Activated CD4-positive, alpha-beta T cell treated with anti-CD3 and anti-CD28 coated beads, Interleukin-2, amount 50 U/mL, for 16 hours (primary cell): ENCODE measurements around the gene OLFM2.
"Not testable (repeated sequence)": the region's sequence is repeated elsewhere in the genome, so short reads cannot be mapped to it uniquely, and the experiment has no call there.

ENCODE experiments used
- DNase-seq: peaks from one replicate; pipeline ENCODE4 v3.0.0-alpha.2; 2020

The OLFM2 gene

DNA sequence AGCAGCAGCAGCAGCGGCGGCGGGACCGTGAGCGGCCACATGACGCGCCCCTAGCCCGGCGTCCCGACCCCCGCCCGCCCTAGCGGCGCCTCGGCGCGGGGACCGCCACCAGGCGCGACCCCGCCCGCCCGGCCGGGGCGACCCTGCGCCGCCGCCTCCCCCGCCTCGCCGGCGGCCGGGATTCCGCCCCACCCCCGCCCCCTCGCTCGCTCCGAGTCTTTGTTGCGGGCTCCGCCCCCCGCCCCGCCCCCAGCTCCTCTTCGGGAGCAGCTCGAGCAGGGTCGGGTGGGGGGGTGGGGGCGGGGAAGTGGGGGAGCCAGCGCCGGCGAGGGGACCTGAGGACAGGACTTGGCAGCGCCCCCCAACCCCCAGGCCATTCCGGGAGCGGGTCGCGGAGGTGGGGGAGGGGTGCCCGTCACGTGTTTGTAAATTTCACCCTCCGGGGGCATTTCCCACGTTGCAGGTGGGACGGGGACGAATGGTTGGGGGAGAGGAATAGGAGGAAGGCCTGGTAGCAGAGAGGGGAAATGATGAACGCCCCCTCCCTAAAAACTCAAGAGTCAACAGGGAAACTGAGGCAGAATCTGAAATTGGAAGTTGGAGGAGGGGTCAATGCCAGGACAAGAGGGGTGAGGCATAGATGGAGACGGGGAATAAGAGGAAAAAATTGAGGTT lies at the start of gene OLFM2:
TSS of gene OLFM2 (minus strand) at position 190 of the 675 bp plus-strand sequence. CDS start at position 41, 149 bp downstream.
- DNase-seq: no peak

DNA sequence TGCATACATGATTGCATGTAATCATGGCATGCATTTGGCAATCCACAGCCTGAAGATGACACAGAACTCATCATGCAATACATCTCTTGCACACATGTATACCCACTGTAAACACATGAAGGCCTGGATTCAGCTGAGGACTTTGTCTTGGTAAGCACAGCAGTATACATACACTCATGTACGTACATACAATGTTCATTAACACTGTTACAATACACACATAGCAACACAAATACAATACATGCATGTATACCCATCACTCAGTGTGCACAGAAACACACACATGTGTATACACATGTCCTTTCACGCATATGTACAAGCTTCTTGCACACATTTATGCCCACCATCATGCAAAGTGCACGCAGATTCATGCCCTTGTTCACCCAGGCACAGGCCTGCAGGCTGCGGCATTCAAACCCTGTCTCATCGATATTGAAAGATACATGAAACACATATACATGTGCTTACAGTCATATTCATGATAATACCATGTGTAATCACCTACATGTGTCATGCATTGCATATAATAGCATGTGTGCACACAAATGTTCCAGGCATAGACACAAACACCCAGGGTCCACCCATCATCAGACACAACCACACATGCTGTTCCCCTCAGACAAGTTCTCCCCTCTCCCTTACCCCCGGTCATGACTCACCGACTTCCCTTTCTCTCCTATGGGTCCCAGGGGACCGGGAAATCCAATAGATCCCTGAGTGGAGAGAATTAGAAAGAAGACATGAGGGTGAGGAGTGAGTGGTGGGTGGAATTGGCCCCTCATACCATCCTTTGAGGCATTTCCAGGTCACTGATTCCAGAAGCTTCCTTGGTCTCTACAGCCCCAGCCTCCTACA lies 45.3 kb upstream of the OLFM2 start:
- DNase-seq: no peak

DNA sequence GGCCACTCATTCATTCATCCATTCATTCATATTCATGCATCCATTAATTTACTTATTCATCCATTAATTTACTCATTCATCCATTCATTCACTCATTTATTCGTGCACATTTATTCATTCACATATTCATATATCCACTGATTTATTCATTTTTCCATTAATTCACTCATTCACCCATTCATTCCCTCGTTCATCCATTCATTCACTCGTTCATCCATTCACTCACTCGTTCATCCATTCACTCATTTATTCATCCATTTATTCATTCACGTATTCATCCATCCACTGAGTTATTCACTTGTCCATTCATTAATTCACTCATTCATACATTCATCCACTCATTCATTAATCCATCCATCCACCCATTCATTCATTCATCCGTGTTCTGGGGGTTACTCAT lies 35.8 kb upstream of the OLFM2 start:
- DNase-seq: no peak

DNA sequence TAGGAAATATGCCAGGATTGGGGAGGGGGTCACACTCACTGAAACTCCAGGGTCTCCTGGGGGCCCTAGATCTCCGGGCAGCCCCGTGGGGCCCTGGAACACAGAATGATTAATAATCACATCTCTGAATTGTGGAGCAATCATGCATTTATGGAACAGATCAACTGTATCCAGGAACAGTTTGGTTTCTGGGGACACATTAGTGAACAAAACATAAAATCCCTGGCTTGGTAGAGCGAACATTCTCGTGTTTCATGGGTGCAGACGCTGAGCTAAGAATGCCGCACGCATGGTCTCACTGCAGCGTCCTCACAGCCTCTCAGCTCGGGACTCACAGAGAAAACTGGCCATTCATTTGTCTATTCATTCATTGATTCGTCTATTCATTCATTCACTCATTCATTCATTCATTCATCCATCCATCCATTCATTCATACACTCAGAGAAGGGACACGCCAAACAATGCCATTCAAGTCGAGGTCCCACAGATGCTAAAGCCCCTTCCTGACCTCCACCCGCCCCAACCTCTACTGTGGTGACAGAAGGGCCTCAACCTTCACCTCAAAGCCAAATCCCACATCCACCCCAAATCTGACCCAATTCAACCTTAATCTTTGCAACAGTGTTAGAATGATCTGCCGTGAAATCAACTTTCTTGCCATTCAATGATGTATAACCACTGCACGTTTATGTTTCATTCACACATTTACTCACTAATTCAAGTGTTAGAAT lies 35.0 kb upstream of the OLFM2 start:
- DNase-seq: no peak

DNA sequence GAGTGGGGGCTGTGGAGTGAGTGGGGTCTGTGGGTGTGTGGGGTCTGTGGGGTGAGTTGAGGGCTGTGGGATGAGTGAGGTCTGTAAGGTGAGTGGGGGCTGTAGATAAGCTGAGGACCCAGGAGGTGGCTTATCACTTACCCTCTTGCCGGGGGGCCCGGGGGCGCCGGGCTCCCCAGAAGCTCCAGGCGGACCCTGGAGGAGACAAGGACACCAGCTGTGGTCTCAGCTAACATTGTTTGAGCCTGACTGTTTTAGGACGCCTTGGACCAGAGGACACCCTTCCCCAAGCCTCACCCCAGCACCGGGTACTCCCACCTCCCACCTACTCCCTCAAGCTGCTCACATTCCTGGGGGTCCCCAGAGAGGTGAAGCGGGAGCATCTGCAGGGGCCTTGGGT lies 34.2 kb upstream of the OLFM2 start:
- DNase-seq: no peak

DNA sequence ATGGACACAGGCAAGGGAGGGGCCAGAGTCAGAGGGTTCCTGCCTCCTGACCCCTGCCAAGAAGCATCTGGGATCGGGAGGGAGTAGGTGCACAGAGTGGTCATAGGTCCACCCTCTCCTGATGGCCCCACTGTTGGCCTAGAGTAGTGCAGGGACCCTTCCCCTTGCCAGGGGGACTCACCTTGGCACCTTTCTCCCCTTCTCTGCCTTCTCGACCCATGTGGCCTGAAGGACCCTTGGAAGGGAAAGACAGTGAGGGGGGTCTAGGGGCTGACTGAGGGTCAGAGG lies 33.3 kb upstream of the OLFM2 start:
- DNase-seq: no peak

DNA sequence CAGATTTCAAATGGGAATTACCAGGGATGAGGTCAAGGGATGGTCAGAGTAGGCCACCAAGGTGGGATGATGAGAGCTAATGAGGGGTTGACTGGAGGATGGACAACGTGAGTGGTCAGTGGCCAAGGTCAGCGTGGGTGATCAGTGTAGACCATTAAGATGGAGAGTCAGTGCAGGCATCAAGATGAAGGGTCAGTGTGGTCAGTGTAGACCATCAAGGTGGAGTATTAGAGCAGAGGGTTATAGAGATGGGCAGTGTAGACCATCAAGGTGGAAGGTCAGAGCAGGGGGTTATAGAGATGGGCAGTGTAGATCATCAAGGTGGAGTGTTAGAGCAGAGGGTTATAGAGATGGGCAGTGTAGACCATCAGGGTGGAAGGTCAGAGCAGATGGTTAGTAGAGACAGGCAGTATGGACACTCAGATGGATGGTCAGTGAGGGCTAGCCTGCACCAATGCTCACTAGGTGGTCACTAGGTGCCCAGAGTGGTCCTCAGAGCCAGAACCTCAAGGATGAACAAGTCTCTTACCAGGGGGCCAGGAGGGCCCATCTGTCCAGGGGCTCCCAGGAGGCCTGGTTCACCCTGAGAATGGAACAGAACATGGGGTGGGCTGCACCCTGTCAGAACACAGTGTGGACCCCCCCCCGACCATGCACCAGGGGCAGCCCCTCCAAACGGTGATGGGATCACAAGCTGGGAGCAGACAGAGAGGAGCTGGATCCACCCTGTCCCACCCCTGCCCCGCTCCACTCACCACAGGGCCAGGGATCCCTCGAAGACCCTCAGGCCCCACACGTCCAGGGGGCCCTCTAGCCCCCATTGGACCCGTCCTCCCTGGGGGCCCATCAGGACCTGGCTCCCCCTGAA lies 32.7 kb upstream of the OLFM2 start:
- DNase-seq: no peak

DNA sequence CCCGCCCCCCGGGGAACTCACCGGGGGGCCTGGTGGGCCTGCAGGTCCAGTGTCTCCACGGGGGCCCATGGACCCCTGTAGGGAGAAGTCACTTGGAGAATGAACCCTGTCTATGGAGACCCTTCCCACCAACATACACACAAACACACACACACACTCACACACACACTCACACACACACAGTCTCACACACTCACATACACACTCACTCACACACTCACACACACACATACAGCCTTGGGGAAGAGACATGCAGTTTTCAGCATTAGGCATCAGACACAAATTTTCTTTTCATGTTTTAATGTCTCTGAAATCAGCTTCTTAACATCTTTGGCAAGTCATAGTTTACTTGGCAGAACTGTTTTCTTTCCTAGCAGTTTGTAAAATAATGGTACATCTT lies 31.0 kb upstream of the OLFM2 start:
- no peak for DNase-seq

DNA sequence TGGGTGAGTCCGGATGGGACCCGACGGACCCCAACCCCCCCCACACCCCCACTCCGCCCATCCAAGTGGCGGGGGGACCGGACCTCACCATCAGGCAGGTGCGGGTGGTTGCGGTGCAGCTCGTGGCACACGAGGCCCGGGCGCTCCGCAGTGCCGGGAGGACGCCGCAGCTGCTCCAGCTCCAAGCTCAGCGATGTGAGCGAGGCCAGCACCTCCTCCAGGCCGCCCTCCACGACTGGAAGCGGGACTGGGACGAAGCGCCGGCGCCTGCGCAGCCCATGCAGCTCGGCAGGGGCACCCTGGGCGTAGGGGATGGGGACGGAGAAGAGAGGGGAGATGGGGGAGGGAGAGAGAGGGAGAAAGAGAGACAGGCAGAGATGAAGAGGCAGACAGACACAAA lies 30.1 kb upstream of the OLFM2 start:
- DNase-seq: no peak

DNA sequence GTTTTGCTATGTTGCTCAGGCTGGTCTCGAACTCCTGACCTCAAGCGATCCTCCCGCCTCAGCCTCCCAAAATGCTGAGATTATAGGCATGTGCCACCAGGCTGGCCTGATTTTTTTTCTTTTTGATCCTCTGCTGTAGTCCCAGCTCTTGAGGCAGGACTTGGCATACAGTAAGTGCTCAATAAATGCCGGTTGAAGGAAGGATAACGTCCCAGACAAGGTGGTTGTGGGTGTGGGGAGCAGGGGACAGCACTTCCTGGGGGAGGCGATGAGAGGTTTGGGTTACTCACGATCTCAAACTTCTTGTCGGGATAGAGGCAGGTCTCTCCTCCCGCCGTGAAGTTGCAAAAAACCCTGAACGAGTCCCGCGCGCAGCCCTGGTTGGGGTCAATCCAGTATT lies 29.7 kb upstream of the OLFM2 start:
- no peak for DNase-seq

DNA sequence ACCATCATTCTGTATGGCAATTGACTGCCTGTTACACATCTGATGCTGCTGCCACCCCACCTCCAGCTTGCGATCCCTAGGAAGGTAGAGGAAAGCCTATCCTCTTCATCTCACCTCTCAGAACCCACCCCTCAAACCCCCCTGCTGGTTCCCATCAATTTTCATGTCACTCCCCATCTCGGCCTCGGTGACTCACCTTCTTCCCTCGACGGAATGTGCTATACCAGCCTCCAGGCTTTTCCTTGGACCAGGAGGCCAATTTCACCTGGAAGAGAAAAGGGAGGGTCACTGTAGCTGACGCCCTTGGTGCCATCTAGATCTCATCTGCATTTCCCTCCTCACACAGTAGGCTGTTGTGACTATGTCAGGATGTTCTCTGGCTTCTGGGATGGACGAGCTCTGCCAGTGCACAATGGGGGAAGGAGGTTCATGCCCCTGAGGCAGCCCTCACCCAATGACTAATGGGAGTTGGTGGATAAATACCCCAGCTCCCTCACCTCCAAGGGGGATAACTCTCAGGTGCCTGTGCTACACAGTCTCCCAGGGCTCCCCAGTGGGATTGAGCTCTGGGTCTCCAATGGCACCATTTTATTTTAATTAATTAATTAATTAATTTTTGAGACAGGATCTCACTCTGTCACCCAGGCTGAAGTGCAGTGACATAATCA lies 26.4 kb upstream of the OLFM2 start:
- no peak for DNase-seq

DNA sequence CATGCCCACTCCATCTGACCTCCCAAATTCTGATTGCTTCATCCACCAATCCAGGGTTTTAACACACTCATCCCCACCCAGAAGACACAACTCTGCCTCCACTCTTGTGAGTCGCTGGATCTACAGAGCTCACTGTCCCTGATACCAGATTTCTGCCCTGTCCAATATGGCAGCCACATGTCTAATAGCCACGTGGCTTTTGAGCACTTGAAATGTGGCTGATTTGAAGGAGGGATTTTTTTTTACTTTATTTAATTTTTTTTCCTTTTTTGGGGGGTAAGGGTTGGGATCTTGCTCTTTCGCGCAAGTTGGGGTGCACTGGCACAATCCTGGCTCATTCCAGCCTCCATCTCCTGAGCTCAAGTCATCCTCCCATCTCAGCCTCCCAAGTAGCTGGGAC lies 24.8 kb upstream of the OLFM2 start:
- DNase-seq: no peak

DNA sequence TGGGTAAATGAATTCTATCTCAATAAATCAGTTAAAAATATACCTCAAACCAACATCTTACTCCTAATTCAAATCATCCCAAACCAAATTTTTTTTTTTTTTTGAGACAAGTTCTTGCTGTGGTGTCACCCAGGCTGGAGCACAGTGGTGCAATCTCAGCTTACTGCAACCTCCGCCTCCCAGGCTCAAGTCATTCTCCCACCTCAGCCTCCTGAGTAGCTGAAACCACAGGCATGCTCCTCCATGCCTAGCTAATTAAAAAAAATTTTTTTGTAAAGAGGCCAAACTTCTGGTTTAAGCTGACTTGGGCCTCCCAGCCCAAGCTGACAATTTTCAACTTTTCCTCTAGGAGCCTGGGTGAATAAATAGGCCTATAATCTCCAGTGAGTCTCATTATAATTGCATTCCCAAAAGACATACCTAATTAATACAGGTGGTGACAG lies 22.1 kb upstream of the OLFM2 start:
- no peak for DNase-seq

DNA sequence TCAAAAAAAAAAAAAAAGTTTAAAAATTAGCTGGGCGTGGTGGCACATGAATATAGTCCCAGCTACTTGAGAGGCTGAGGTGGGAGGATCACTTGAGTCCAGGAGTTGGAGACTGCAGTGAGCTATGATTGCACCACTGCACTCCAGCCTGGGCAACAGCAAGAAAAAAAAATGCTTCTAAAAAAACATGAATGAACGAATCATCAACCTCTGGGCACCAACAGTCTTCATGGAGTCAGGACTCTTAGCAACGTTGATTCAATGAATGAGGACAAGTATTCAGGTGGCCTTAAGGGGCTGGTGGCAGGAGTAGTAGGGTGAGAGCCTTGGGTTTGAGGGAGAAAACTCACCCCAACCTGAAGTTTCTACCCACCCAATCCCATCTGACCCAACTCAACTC lies 20.6 kb upstream of the OLFM2 start:
- no peak for DNase-seq

DNA sequence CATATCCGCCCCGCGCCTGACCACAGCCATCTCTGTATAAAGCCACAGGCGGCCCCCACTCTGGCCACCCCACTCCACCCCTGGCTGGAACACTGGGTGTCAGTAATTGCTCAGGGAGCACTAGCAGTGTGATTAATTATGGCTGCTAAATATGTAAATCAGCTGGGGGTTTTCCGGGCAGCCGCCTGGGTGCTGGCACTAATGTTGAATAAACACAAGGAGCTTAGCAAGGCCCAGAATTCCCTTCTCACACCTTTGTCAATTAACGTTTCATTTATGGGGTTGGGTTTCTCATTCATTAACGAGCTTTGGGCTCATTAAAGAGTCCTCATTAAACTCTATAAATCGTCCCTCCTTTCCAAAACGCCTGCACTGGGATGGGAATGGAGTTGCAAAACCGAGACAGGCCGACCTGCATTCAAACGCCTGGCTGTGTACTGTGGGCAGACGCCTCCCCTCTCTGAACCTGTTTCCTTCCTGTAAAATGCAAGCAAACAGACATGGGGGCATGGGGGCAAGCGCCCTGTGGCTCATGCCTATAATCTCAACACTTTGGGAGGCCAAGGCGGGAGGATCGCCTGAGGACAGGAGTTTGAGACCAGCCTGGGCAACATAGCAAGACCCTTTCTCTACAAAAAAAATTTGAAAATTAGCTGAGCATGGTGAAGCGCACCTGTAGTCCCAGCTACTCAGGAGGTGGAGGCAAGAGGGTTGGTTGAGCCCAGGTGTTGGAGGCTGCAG lies 17.7 kb upstream of the OLFM2 start:
- no peak for DNase-seq

DNA sequence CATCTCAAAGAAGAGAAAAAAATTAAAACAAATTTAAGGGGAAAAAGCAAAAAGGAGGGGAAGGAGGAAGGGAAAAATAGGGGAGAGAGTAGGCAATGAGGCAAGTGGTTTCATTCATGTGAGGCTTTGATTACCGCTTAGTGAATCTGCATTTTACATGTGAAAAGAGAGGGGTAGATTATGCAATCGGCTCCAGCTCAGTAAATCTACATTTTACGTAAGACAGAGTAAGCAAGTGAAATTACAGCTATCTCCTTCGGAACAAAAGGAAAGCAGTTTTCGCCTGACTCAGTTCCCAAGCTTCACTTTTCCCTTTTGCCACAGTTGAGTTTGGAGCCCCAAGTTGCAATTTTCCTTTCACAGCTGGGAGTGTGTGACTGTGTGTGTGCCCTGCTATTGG lies 16.0 kb upstream of the OLFM2 start:
- no peak for DNase-seq

DNA sequence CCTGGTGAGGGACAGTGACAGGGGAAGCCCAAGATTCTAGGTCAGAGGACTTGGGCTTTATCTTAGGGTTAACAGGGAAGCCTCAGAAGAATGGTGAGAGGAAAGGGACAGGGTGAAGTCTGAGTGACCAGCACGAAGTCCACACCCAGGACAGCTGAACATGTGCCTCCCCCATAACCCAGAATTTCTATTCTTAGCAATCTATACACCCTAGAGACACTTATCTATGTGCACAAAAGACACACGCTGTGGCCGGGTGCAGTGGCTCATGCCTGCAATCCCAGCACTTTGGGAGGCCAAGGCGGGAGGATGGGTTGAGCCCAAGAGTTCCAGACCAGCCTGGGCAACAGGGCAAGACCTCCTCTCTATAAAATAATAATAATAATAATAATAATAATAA lies 11.1 kb upstream of the OLFM2 start:
- DNase-seq: no peak

DNA sequence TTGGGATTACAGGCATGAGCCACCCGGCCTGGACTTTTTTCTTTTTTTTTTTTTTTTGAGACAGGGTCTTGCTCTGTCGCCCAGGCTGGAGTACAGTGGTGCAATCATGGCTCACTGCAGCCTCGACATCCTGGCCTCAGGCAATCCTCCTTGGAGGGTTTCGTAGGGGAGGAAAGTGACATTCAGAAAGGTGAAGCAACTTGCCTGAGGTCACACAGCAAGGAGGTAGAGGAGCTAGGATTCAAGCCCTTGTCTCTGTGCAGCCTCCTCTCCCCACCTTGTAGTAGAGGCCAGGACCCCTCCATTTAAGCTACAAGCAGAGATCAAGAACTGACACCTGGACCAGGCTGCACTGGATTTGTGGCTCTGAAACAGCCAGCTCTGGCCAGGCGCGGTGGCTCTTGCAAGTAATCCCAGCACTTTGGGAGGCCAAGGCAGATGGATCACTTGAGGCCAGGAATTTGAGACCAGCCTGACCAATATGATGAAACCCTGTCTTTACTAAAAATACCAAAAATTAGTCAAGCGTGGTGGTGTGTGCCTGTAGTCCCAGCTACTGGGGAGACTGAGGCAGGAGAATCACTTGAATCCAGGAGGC lies 10.3 kb upstream of the OLFM2 start:
- DNase-seq: not testable (repeated sequence)

DNA sequence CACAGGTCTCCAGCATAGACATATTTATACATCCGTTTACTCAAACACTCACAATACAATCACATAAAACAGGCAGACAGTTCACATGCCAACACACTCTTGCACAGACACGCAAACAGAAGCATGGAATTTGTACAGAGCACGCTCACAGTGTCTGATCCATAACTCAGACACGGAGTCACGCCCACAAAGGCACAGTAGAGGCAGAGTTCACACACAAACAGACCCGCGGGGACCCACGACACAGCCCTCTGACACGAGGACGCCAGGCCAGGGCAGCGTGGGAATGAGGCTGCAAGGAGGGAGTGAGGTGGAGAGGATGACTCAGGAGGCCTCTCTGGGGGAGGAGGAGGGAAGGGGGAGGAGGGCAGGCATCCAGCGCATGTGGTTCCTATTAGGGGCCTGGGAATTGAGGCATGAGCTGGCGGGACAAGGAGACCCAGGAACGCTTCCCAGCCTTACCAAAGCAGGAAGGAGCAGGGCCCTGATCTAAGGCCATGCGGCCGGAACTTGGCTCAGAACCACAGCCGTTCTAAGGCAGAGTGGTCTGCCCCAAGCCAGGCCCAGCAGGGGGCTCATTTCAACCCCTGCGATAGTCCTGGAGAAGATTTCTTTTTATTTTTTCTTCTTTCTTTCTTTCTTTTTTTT lies 9.1 kb upstream of the OLFM2 start:
- DNase-seq: no peak

DNA sequence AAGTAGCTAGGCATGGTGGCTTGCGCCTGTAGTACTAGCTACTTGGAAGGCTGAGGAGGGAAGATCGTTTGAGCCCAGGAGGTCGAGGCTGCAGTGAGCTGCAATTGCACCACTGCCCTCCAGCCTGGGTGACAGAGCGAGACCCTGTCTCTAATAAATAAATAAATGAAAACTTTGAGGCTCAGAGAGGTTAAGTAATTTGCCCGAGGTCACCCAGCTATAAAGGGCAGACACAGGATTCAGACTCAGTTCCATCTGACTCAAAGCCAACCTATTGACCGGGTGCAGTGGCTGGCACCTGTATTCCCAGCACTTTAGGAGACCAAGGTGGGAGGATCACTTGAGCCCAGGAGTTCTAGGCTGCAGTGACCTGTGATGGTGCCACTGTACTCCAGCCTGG lies 7.4 kb upstream of the OLFM2 start:
- DNase-seq: no peak

DNA sequence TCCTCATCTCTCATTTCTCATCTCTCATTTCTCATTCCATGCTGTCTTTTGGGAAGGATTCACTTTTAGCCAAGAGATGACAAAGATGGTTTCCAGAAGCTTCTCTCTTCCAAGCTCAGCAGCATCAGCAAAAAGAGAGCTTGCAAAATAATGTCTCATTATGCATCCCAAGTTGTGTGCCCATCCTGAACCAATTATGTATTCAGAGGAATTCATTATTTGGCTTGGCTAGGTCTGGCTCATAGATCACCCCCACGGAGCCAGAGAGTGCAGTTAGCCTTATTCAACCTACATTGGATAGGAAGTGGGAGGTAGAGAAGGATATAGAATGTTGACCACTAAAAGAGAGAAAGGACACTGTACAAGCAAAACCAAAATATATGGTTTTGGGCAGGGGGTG lies 5.4 kb upstream of the OLFM2 start:
- no peak for DNase-seq
